ENCODE results near the gene UTP3.
"Not testable (repeated sequence)": the region's sequence is repeated elsewhere in the genome, so short reads cannot be mapped to it uniquely, and the experiment has no call there.

The UTP3 gene

DNA sequence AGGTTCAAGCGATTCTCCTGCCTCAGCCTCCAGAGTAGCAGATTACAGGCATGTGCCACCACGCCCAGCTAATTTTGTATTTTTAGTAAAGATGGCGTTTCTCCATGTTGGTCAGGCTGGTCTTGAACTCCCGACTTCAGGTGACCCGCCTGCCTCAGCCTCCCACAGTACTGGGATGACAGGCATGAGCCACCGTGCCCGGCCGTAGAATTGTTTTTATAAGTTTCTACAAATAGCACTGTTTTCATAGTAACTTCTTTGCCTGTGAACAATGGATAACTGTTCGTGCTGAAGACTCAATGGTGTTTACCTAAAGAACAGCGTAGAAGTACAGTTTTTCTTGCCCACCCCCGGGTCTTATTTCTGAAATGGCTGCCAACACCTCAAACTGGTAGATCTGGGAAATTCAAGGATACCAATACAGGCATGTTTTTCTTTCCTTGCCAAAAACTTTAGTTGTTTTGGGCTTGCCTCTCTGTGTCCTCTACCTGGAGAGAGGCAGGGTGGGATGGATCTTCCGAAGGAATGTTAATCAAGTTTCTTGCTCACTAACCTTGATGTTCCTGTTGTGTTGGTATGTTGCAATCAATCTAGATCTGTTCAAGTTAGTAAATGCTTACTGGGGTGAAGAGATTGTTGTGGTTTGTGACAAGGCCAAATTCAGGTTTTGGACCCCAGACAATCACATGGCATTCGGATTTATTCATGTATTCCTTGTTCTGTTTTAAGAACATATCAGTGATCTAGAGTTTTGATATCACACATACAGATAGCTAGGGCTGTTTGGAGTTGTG is 30.7 kb downstream of the UTP3 start:
- no peak for DNase-seq

DNA sequence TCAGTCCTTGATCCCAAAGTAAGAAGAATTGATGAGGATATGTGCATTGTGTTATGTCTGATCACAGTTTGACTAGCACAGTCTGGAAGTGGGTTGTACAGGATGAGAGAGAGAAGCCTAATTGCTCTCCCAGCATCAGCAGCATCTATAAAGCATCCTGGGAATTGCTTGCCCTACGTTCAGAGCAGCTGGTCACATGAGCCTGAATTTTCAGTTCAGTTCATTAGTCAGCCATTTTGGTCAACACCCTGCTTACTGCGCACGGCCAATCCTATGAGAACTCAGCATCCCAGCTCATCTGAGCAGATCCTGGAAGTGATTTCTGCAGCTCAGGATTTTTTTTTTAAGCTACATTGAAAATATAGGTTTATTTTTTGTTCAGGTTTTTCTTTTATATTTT is 33.4 kb downstream of the UTP3 start, which contains the start of gene RUFY3:
TSS of gene RUFY3 (plus strand) at position 218 of the 400 bp plus-strand sequence. CDS start 610 bp downstream, outside the sequence.
- DNase-seq: no peak

DNA sequence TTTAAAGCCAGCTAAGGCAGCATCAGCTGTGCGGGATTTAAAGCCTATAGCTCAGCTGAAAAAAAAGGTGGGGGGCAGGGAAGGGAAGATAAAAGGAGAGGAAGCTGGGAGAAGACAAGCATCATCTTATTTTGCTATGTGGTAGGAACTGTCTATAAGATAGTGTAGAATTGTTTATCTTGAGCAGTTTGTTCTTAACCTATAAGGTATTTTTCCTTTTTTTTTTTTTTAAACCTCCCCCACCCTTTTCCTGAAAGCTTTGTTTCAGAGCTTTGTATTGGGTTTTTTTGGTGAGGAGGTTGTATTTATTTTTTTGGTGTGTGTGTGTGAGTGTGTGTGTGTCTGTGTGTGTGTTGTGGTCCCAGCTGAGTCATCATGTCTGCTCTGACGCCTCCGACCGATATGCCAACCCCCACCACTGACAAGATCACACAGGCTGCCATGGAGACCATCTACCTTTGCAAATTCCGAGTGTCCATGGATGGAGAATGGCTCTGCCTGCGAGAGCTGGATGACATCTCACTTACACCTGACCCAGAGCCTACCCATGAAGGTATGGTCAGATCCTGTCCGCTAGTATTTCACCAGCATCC is 34.0 kb downstream of the UTP3 start:
- DNase-seq: no peak

DNA sequence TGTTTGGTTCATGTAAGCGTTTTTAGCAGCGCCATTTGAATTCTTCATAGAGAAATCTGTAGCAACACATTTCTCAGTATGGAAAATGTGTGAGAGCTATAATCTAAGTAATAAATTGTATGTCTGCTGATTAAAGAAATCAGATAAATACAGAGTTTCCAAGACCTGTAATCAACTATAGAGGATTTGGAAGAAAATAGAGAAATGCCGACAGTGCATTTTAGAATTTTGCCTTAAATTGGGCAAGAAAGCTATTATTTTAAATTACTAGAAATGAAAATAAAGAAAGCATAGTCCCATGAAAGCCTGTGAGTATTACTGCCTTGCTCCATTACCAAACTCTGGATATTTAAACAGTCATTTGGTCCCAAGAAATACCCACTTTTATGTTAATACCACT is 36.1 kb downstream of the UTP3 start:
- no peak for DNase-seq

DNA sequence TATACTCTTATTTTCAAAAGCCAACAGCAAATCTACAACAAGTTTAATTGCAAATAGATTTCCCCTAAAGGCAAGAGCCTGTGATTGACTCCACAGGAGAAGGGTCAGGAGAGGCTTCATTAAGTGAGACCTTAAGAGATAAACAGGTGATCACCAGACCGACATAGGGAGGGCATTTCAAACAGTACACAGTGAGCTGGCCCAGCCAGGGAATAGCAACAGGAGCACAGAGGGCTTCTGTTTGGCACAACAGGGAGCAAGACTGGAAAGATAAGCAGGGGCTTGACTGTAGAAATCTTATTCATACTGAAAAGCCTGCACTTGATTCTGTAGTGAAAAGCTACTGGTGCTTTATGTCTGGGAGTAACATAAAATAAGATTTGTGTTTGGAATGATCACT is 37.3 kb downstream of the UTP3 start:
- DNase-seq: no peak

DNA sequence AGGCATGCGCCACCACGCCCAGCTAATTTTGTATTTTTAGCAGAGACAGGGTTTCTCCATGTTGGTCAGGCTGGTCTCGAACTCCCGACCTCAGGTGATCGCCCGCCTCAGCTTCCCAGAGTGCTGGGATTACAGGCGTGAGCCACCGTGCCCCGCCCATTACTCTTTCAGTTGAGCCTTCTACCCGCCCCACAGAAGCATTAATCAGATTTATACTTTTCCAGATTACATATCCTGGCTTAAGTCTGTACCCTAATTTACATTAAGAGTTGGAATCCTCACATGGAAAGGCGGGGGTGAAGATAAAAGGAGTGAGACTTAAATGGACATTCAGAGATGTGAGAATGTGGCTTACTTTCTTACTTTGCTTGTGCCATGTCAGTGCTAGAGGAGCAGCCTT is 38.2 kb downstream of the UTP3 start:
- DNase-seq: not testable (repeated sequence)

DNA sequence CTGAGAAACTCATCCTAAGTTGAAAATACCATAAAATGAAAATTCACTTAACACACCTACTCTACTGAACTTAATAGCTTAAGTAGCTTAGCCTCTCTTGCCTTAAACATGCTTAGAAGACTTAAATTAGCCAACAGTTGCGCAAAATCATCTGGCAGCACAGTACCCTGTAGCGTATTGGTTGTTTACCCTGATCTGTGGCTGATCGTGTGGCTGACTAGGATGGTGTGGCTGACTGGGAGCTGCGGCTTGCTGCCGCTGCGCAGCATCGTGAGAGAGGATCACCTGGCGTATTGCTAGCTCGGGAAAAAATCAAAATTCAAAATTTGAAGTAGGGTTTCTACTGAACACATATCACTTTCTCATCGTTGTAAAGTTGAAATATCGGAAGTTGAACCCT is 39.8 kb downstream of the UTP3 start:
- no peak for DNase-seq

DNA sequence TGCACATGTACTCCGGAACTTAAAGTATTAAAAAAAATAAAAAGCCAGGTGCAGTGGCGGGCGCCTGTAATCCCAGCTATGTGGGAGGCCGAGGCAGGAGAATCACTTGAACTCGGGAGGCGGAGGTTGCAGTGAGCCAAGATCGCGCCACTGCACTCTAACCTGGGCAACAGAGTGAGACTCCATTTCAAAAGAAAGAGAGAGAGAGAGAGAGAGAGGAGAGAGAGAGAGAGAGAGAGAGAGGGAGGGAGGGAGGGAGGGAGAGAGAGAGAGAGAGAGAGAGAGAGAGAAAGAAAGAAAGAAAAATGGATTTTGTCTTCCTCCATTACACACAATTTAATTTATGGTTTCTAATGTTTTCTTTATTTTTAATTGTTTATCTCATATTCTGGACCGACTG is 44.5 kb downstream of the UTP3 start:
- DNase-seq: not testable (repeated sequence)

DNA sequence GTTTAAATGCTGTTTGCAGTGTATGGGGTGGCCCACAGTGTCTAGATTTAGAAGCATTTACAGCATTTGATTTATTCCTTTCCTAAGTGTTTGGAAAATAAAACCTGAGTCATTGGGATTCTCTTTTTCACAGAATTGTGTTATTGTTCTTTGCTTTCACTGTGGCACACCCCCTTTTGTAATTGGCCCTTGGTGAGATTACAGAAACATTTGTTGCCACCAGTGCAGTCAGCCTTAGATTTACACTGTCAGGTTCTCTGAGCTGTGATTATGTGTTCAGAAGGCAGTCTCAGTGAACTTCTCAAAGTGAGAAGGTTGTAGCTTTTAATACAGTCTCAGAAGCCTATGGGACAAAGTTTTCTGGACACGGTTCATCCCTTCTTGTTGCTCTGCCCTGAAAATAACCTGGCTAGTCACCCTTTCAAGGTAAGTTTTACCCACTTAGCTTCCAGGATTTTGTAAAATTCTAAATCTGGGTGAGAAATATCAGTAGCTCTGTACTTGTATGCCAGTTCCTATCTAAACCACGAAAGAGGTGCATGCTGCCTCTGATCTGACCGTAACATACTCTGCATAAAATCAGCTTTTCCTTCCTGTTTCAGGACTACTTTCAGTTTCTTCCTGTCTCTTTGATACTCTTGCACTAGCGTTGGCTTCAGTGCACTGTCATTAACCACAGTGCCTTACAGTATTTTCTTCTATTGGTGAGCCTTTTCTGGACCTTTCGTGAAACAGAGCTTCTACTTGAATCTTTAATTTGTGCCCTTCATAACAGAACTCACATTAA is 46.0 kb downstream of the UTP3 start:
- DNase-seq: peak in 2 of 5 donors; percentile 22 to 77

DNA sequence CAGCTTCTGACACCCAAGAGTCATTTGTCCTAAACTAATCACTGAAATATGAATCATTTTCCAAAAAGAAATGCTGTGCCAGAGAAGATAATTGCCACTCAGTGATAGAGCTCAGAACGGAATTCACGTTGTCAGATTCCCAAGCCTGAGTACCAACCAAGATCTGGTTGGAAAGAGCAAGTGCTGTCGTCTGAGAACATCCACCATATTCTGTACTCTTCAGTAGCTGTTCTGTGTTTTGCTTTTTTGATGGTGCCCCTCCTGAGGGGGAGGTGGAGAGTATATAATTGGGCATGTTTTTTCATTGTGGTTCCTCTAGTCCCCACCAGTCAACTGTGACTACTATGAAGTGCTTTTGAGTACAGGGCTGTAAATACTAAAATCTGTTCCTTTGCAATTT is 46.6 kb downstream of the UTP3 start:
- DNase-seq: peak in 1 of 5 donors; percentile 6

DNA sequence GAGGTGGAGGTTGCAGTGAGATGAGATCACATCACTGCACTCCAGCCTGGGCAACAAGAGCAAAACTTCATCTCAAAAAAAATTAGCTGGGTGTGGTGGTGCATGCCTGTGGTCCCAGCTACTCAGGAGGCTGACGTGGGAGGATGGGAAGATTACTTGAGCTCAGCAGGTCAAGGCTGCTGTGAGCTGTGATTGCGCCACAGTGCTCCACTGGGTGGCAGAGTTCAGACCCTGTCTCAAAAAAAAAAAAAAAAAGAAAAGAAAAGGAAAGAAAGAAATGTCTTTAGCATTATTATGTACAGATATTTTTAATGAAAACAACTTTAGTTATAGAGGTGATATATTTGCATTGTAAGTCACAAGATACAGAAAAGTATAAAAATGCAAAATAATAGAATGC is 47.6 kb downstream of the UTP3 start:
- DNase-seq: peak in 3 of 5 donors; percentile 15 to 46 (median 17)

DNA sequence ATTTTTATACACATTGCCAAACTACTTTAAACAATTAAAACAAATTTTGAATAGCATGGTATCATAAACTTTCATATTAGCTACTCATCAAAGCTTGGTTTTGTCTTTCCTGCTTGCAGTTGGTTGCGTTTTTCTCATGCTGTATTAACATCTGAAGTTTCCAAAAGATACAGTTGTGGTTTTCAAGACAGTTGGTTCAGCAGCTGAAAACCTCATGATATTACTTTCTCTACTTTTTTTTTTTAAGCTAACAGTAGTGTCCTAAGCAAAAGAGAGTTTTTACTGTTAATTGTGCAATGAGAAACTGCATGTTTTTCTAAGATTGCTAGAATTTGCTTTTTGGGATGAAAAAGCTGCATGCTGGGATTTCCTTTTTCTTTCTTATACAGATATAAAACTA is 48.7 kb downstream of the UTP3 start:
- DNase-seq: peak in 1 of 5 donors; percentile 43

DNA sequence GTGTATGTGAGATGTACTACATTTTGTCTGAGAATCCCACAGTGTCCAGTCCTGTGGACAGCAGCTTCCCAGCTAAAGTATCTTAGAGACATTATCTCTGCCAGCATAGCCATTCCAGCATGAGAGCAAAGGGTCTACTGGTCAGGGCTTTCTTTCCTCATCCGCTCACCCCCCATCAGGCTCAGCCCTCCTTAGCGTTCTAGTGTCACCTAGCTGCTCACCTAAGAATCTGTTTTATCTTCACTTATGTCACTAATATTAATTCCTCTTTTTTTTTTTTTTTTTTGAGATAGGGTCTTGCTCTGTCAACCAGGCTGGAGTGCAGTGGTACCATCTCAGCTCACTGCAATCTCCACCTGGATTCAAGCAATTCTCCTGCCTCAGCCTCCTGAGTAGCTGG is 49.1 kb downstream of the UTP3 start:
- no peak for DNase-seq

DNA sequence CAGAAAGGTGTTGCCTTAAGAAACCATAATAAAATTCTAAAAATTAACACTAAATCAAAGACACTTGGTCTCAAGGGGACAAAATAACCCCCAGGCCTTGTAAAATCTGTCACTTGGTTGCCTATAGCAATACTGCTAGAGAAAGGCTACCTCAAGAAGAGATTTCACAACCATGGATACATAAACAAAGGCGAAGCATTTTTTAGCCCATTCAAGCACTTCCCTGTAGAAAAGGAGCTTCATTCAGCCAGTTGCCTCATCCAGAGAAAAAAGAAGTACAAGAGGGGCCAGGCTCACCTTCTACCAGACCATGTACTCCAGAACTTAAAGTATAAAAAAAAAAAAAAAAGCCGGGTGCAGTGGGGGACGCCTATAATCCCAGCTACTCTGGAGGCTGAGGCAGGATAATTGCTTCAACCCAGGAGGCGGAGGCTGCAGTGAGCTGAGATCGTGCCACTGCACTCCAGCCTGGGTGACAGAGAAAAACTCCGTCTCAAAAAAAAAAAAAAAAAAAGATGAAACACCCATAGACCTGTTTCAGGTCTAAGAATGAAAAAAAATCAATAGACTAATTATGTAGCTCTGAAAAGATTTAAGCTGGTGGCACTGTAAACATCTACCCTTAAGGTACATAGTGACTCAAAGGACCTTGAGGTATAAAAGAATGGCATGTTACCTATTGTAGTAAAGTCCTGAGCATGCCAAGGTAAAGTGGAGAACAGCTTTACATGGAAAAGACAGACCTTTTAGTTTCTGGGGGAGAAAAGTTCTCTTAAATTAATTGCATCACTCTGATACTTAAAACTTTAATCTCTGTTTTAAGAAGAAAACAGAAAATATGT is 51.4 kb downstream of the UTP3 start:
- no peak for DNase-seq

Measured in T-helper 1 cell (primary cell).